ENCODE measurements around the gene DRD2. TPM values are rescaled to one million over a fixed set of nuclear protein-coding genes. Genes with fewer than 3 reads are reported as not detected.

DRD2 gene
- total RNA-seq, 1 donor from 2014 or later, result 0.49 TPM

GRCh38 chr11:113389272-113389671 is 85.9 kb downstream of the DRD2 start:
- intact Hi-C loops (cut with DNase I), result no loop called here
- Histone ChIP-seq H3K4me1 (peaks cover 18% of the 10 kb centered on the region), H3K4me3 (no peak overlapping the region), H3K9me3 (no peaks in the 10 kb centered on the region), H3K27me3 (no peaks in the 10 kb centered on the region), H3K27ac (no peak overlapping the region), H3K36me3 (no peaks in the 10 kb centered on the region)
- DNase-seq (ENCODE audit: extremely low spot score in 2 of 2), result no peak
- TF ChIP-seq POLR2AphosphoS5 (IDR thresholded peaks at IDR 0.05; ENCODE audit: insufficient read depth in 1 of 2, low read depth in 1 of 2) (no peak), POLR2A (IDR thresholded peaks at IDR 0.05) (no peak), CTCF (IDR thresholded peaks at IDR 0.05) (no peak)

- Histone ChIP-seq H3K4me1 (peaks cover 18% of the 10 kb centered on the region), H3K27ac (no peak within 1 kb of the TSS), H3K36me3 (no peaks in the 10 kb centered on the region), H3K9me3 (no peaks in the 10 kb centered on the region), H3K4me3 (peak within 1 kb of the TSS; percentile 24 to 33), H3K27me3 (no peaks in the 10 kb centered on the region)
- DNase-seq (ENCODE audit: extremely low spot score in 2 of 2), result no peak
- peak in 1 of 3 experiments; percentile 18 for TF ChIP-seq CTCF (IDR thresholded peaks at IDR 0.05)
- TF ChIP-seq POLR2AphosphoS5 (IDR thresholded peaks at IDR 0.05; ENCODE audit: insufficient read depth in 1 of 2, low read depth in 1 of 2), result no peak
- TF ChIP-seq POLR2A (IDR thresholded peaks at IDR 0.05), result no peak
- intact Hi-C loops (cut with DNase I), result no loop called here
These were observed 87.5 kb downstream of the DRD2 start, which contains the start of gene ANKK1 for GRCh38 chr11:113387605-113388211. ANKK1 (plus strand) TSS chr11:113387779; CDS start chr11:113387885, 106 bp downstream.

- Histone ChIP-seq H3K4me1 (peaks cover 18% of the 10 kb centered on the region), H3K27me3 (no peaks in the 10 kb centered on the region)
These were observed 88.3 kb downstream of the DRD2 start for GRCh38 chr11:113386866-113387265.

GRCh38 chr11:113385749-113386148 is 89.4 kb downstream of the DRD2 start:
- H3K27me3 ChIP-seq, result no peaks in the 10 kb centered on the region
- intact Hi-C loops (cut with DNase I), result no loop called here
- H3K27ac ChIP-seq, result no peak overlapping the region
- DNase-seq (ENCODE audit: extremely low spot score in 2 of 2), result no peak
- H3K36me3 ChIP-seq, result no peaks in the 10 kb centered on the region
- H3K9me3 ChIP-seq, result no peaks in the 10 kb centered on the region
- H3K4me3 ChIP-seq, result no peak overlapping the region
- H3K4me1 ChIP-seq, result peaks cover 18% of the 10 kb centered on the region
- TF ChIP-seq POLR2AphosphoS5 (IDR thresholded peaks at IDR 0.05; ENCODE audit: insufficient read depth in 1 of 2, low read depth in 1 of 2), result no peak
- no peak for TF ChIP-seq POLR2A (IDR thresholded peaks at IDR 0.05)
- no peak for TF ChIP-seq CTCF (IDR thresholded peaks at IDR 0.05)

More at GRCh38 chr11:113386866-113387265, 88.3 kb downstream of the DRD2 start:
- no peak for DNase-seq (ENCODE audit: extremely low spot score in 2 of 2)
- Histone ChIP-seq H3K36me3 (no peaks in the 10 kb centered on the region), H3K9me3 (no peaks in the 10 kb centered on the region), H3K27ac (no peak overlapping the region), H3K4me3 (no peak overlapping the region)
- no peak for TF ChIP-seq POLR2A (IDR thresholded peaks at IDR 0.05)
- no peak for TF ChIP-seq POLR2AphosphoS5 (IDR thresholded peaks at IDR 0.05; ENCODE audit: insufficient read depth in 1 of 2, low read depth in 1 of 2)
- no peak for TF ChIP-seq CTCF (IDR thresholded peaks at IDR 0.05)
- intact Hi-C loops (cut with DNase I), result no loop called here

GRCh38 chr11:113384551-113384950 is 90.6 kb downstream of the DRD2 start:
- Histone ChIP-seq H3K27ac (no peak overlapping the region), H3K9me3 (no peaks in the 10 kb centered on the region), H3K36me3 (no peaks in the 10 kb centered on the region), H3K4me1 (peaks cover 18% of the 10 kb centered on the region), H3K4me3 (no peak overlapping the region), H3K27me3 (no peaks in the 10 kb centered on the region)
- no peak for DNase-seq (ENCODE audit: extremely low spot score in 2 of 2)
- peak in 1 of 2 donors; percentile 93 for TF ChIP-seq POLR2AphosphoS5 (IDR thresholded peaks at IDR 0.05; ENCODE audit: insufficient read depth in 1 of 2, low read depth in 1 of 2)
- no peak for TF ChIP-seq CTCF (IDR thresholded peaks at IDR 0.05)
- intact Hi-C loops (cut with DNase I), result no loop called here

All from vagina (tissue), 2 donors.